GM23338 (cell line): ENCODE measurements around the gene SMAD1. TPM values are rescaled to one million over a fixed set of nuclear protein-coding genes. Genes with fewer than 3 reads are reported as not detected.

Experiments
- ATAC-seq: fragments of 200-7000 bp; cut with Tn5 transposase; 3 replicates; pipeline ENCODE4 v1.9.1; 2020
- DNase-seq: peaks from one replicate; pipeline ENCODE4 v3.0.0-alpha.2; 2015; ENCODE audit warnings: low spot score
- H2AFZ ChIP-seq: fragments of 200-600 bp; sonication (generic); 2 replicates; pipeline ENCODE4 v1.8.0; 2016; ENCODE audit warnings: antibody characterized with exemption, mild to moderate bottlenecking, moderate library complexity
- H3F3A ChIP-seq: fragments of 200-600 bp; sonication (generic); replicated peaks from 2 replicates; pipeline ENCODE4 v1.8.0; 2017; ENCODE audit warnings: antibody characterized with exemption, mixed run types, low read depth
- H3K27ac ChIP-seq: fragments of 200-600 bp; sonication (generic); 2 replicates; pipeline ENCODE4 v1.6.1; 2016; ENCODE audit warnings: low read depth
- H3K27me3 ChIP-seq: fragments of 200-600 bp; sonication (generic); 2 replicates; pipeline ENCODE4 v1.8.0; 2016; ENCODE audit warnings: mild to moderate bottlenecking, mixed run types, moderate library complexity; ENCODE audit not compliant: insufficient read depth
- H3K36me3 ChIP-seq: fragments of 200-600 bp; sonication (generic); 2 replicates; pipeline ENCODE4 v1.8.0; 2016; ENCODE audit warnings: mild to moderate bottlenecking; ENCODE audit not compliant: insufficient read depth
- H3K4me1 ChIP-seq: fragments of 200-600 bp; sonication (generic); 2 replicates; pipeline ENCODE4 v1.8.0; 2016; ENCODE audit warnings: mild to moderate bottlenecking, moderate library complexity; ENCODE audit not compliant: insufficient read depth
- H3K4me2 ChIP-seq: fragments of 200-600 bp; sonication (generic); 2 replicates; pipeline ENCODE4 v1.7.1; 2017; ENCODE audit warnings: mixed run types
- H3K4me3 ChIP-seq: fragments of 200-600 bp; sonication (generic); 2 replicates; pipeline ENCODE4 v1.6.1; 2016; ENCODE audit warnings: mixed run types
- H3K79me2 ChIP-seq: fragments of 200-600 bp; sonication (generic); replicated peaks from 2 replicates; pipeline ENCODE4 v1.8.0; 2017; ENCODE audit warnings: mild to moderate bottlenecking; ENCODE audit not compliant: insufficient read depth
- H3K9me2 ChIP-seq: fragments of 200-600 bp; sonication (generic); 2 replicates; pipeline ENCODE4 v1.8.0; 2017; ENCODE audit not compliant: insufficient read depth
- H4K20me1 ChIP-seq: fragments of 200-600 bp; sonication (generic); replicated peaks from 2 replicates; pipeline ENCODE4 v1.8.0; 2017; ENCODE audit warnings: mild to moderate bottlenecking; ENCODE audit not compliant: insufficient read depth
- H3K27ac Mint-ChIP-seq: 2 replicates; pipeline ENCODE4 v1.8.0; 2020; ENCODE audit warnings: inconsistent platforms, mild to moderate bottlenecking, moderate library complexity, mixed read lengths
- H3K27me3 Mint-ChIP-seq: 3 replicates; pipeline ENCODE4 v1.8.0; 2022; ENCODE audit warnings: low read depth, mild to moderate bottlenecking, moderate library complexity, mixed read lengths, inconsistent platforms; ENCODE audit not compliant: insufficient read depth, poor library complexity
- H3K36me3 Mint-ChIP-seq: 3 replicates; pipeline ENCODE4 v1.8.0; 2021; ENCODE audit warnings: low read depth, mild to moderate bottlenecking, inconsistent platforms, moderate library complexity, mixed read lengths
- H3K4me1 Mint-ChIP-seq: 3 replicates; pipeline ENCODE4 v1.8.0; 2020; ENCODE audit warnings: mild to moderate bottlenecking, inconsistent platforms, mixed read lengths
- H3K4me3 Mint-ChIP-seq: 3 replicates; pipeline ENCODE4 v1.8.0; 2021; ENCODE audit warnings: moderate library complexity, mild to moderate bottlenecking, inconsistent platforms, mixed read lengths
- H3K9me3 Mint-ChIP-seq: 3 replicates; pipeline ENCODE4 v1.8.0; 2020; ENCODE audit warnings: moderate library complexity, mild to moderate bottlenecking, inconsistent platforms, mixed read lengths
- CREB1 ChIP-seq: fragments of 250-450 bp; sonication (Bioruptor Pico); IDR thresholded peaks from 2 replicates; pipeline ENCODE4 v1.5.0; 2020; ENCODE audit warnings: low read depth, mild to moderate bottlenecking, moderate library complexity
- CTCF ChIP-seq, 2 experiments: fragments of 200-600 bp in 1 of 2; sonication (generic) in 1 of 2; conservative IDR thresholded peaks; 2 replicates each; pipeline versions ENCODE4 v1.5.1 to v1.6.1; 2016 to 2017; ENCODE audit warnings: antibody characterized with exemption in 2 of 2, low read depth in 2 of 2, mild to moderate bottlenecking in 2 of 2, moderate library complexity in 1 of 2
- EZH2 ChIP-seq: fragments of 200-600 bp; sonication (generic); IDR thresholded peaks from one replicate; pipeline ENCODE4 v1.8.0; 2017; ENCODE audit warnings: antibody characterized with exemption, mild to moderate bottlenecking, low read depth; ENCODE audit not compliant: unreplicated experiment
- EZH2phosphoT487 ChIP-seq: fragments of 200-600 bp; sonication (generic); IDR thresholded peaks from one replicate; pipeline ENCODE4 v1.8.1; 2018; ENCODE audit warnings: antibody characterized with exemption; ENCODE audit not compliant: unreplicated experiment
- JUNB ChIP-seq: IDR thresholded peaks from one replicate; pipeline ENCODE4 v1.6.1; 2016; ENCODE audit warnings: antibody characterized with exemption; ENCODE audit not compliant: unreplicated experiment
- NANOG ChIP-seq: IDR thresholded peaks from 2 replicates; pipeline ENCODE4 v1.6.1; 2016; ENCODE audit warnings: antibody characterized with exemption, borderline replicate concordance
- POLR2AphosphoS5 ChIP-seq: IDR thresholded peaks from 2 replicates; pipeline ENCODE4 v1.6.1; 2016; ENCODE audit warnings: antibody characterized with exemption, low read depth
- REST ChIP-seq: IDR thresholded peaks from one replicate; pipeline ENCODE4 v1.6.1; 2018; ENCODE audit warnings: antibody characterized with exemption; ENCODE audit not compliant: unreplicated experiment
- STAT1 ChIP-seq: IDR thresholded peaks from one replicate; pipeline ENCODE4 v1.6.1; 2016; ENCODE audit warnings: antibody characterized with exemption; ENCODE audit not compliant: unreplicated experiment
- ZNF114 ChIP-seq: fragments of 250-450 bp; sonication (Bioruptor Pico); IDR thresholded peaks from 2 replicates; pipeline ENCODE4 v1.5.0; 2020; ENCODE audit warnings: mild to moderate bottlenecking, moderate library complexity
- ZNF331 ChIP-seq: fragments of 250-450 bp; sonication (Bioruptor Pico); IDR thresholded peaks from 2 replicates; pipeline ENCODE4 v1.5.0; 2020; ENCODE audit warnings: low read depth, mild to moderate bottlenecking, moderate library complexity
- polyA plus RNA-seq: library from polyadenylated mRNA; unstranded; fragments of >200 nt; fragmentation: Nextera tagmentation; extraction: Ambion mirVana; gene quantifications from 2 replicates; pipeline ENCODE4 v1.2.1, GENCODE V29; 2016
- total RNA-seq: library from RNA; depleted of rRNA; stranded (reverse); fragments of >200 nt; shearing (Covaris generic); gene quantifications from 2 replicates; pipeline ENCODE4 v1.2.3, GENCODE V29; 2014
- TF ChIP-seq, protein P1 (sequence below): fragments of 250-450 bp; sonication (Bioruptor Pico); IDR thresholded peaks from 2 replicates; pipeline ENCODE4 v1.5.0; 2020; ENCODE audit warnings: mild to moderate bottlenecking, moderate library complexity
- TF ChIP-seq, protein P2 (sequence below): IDR thresholded peaks from 2 replicates; pipeline ENCODE4 v1.6.1; 2016; ENCODE audit warnings: antibody characterized with exemption

SMAD1 gene
- total and polyA plus RNA-seq, 2 experiments from 2014 or later: 19.8 to 33.6 TPM

DNA sequence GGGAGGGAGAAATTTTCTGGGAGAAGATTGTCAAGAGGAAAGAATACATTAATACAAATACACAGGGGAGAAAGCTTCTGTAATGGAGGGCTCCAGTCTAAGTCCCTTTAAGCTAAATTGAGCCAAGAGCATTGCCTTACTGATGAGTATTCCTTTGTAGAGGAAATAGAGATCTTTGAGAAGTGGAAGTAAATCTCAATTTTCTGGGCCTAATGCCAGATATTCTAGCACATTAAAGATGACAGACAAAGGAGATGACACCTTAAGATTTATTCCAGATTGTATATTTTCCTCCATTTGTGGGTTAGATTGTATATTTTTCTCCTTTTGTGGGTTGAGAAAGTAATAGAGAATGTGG is 28.5 kb upstream of the SMAD1 start:
- Histone ChIP-seq H2AFZ (no peak overlapping the region), H3K9me2 (no peaks in the 10 kb centered on the region), H3K4me2 (no peak overlapping the region), H3K36me3 (no peaks in the 10 kb centered on the region), H3K79me2 (no peaks in the 10 kb centered on the region), H3K4me1 (no peaks in the 10 kb centered on the region), H4K20me1 (no peaks in the 10 kb centered on the region), H3K27ac (no peak overlapping the region), H3F3A (no peaks in the 10 kb centered on the region), H3K27me3 (no peaks in the 10 kb centered on the region), H3K4me3 (no peak overlapping the region)
- Mint-ChIP-seq H3K4me3 (no peak overlapping the region), H3K27me3 (no peaks in the 10 kb centered on the region), H3K36me3 (peaks cover 9% of the 10 kb centered on the region; the same call in 2 of the 3 replicates), H3K27ac (no peak overlapping the region), H3K4me1 (no peaks in the 10 kb centered on the region), H3K9me3 (peaks cover 16% of the 10 kb centered on the region)
- ATAC-seq (no peak), DNase-seq (no peak)
- TF ChIP-seq CTCF (conservative IDR thresholded peaks at IDR 0.05; ENCODE audit: low read depth in 2 of 2) (no peak), NANOG (no peak), POLR2AphosphoS5 (no peak), CREB1 (CRISPR knock-in tag) (no peak), ZNF331 (no peak), EZH2phosphoT487 (no peak), ZNF114 (CRISPR knock-in tag) (no peak), REST (no peak), STAT1 (no peak), EZH2 (no peak), JUNB (no peak)
- TF ChIP-seq, protein P1, sequence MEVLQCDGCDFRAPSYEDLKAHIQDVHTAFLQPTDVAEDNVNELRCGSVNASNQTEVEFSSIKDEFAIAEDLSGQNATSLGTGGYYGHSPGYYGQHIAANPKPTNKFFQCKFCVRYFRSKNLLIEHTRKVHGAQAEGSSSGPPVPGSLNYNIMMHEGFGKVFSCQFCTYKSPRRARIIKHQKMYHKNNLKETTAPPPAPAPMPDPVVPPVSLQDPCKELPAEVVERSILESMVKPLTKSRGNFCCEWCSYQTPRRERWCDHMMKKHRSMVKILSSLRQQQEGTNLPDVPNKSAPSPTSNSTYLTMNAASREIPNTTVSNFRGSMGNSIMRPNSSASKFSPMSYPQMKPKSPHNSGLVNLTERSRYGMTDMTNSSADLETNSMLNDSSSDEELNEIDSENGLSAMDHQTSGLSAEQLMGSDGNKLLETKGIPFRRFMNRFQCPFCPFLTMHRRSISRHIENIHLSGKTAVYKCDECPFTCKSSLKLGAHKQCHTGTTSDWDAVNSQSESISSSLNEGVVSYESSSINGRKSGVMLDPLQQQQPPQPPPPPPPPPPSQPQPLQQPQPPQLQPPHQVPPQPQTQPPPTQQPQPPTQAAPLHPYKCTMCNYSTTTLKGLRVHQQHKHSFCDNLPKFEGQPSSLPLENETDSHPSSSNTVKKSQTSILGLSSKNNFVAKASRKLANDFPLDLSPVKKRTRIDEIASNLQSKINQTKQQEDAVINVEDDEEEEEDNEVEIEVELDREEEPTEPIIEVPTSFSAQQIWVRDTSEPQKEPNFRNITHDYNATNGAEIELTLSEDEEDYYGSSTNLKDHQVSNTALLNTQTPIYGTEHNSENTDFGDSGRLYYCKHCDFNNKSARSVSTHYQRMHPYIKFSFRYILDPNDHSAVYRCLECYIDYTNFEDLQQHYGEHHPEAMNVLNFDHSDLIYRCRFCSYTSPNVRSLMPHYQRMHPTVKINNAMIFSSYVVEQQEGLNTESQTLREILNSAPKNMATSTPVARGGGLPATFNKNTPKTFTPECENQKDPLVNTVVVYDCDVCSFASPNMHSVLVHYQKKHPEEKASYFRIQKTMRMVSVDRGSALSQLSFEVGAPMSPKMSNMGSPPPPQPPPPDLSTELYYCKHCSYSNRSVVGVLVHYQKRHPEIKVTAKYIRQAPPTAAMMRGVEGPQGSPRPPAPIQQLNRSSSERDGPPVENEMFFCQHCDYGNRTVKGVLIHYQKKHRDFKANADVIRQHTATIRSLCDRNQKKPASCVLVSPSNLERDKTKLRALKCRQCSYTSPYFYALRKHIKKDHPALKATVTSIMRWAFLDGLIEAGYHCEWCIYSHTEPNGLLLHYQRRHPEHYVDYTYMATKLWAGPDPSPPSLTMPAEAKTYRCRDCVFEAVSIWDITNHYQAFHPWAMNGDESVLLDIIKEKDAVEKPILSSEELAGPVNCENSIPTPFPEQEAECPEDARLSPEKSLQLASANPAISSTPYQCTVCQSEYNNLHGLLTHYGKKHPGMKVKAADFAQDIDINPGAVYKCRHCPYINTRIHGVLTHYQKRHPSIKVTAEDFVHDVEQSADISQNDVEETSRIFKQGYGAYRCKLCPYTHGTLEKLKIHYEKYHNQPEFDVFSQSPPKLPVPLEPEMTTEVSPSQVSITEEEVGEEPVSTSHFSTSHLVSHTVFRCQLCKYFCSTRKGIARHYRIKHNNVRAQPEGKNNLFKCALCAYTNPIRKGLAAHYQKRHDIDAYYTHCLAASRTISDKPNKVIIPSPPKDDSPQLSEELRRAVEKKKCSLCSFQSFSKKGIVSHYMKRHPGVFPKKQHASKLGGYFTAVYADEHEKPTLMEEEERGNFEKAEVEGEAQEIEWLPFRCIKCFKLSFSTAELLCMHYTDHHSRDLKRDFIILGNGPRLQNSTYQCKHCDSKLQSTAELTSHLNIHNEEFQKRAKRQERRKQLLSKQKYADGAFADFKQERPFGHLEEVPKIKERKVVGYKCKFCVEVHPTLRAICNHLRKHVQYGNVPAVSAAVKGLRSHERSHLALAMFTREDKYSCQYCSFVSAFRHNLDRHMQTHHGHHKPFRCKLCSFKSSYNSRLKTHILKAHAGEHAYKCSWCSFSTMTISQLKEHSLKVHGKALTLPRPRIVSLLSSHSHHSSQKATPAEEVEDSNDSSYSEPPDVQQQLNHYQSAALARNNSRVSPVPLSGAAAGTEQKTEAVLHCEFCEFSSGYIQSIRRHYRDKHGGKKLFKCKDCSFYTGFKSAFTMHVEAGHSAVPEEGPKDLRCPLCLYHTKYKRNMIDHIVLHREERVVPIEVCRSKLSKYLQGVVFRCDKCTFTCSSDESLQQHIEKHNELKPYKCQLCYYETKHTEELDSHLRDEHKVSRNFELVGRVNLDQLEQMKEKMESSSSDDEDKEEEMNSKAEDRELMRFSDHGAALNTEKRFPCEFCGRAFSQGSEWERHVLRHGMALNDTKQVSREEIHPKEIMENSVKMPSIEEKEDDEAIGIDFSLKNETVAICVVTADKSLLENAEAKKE: no peak
- TF ChIP-seq, protein P2, sequence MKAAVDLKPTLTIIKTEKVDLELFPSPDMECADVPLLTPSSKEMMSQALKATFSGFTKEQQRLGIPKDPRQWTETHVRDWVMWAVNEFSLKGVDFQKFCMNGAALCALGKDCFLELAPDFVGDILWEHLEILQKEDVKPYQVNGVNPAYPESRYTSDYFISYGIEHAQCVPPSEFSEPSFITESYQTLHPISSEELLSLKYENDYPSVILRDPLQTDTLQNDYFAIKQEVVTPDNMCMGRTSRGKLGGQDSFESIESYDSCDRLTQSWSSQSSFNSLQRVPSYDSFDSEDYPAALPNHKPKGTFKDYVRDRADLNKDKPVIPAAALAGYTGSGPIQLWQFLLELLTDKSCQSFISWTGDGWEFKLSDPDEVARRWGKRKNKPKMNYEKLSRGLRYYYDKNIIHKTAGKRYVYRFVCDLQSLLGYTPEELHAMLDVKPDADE: no peak
